Measurements from ENCODE around the gene GLIPR2.
"Not testable (repeated sequence)": the region's sequence is repeated elsewhere in the genome, so short reads cannot be mapped to it uniquely, and the experiment has no call there.

The GLIPR2 gene

DNA sequence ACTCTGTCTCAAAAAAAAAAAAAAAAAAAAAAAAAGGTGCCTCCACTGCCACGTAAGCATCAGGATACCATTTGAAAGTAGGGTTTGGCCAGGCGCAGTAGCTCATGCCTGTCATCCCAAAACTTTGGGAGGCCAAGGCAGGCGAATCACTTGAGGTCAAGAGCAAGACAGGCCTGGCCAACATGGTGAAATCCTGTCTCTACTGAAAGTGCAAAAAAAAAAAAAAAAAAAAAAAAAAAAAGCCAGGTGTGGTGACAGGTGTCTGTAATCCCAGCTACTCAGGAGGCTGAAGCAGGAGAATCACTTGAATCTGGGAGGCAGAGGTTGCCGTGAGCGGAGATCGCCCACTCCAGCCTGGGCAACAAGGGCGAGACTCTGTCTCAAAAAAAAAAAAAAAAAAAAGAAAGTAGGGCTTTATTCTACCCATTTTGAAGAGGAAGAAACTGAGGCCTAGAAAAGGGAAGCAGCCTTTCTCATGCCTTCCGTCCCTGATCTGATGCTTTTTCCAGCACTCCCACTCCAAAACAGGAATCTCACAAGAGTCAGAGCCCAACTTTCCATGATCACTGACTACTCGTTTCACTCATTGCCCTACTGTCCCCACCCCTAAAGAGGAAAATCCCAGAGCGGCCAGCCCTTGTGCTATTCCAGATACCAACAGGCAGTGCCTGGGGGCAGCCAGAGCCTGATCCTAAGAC is 16.4 kb downstream of the GLIPR2 start:
- no peak for TF ChIP-seq ZFX (IDR thresholded peaks at IDR 0.05; ENCODE audit: borderline replicate concordance)
- no peak overlapping the region for H3K27ac ChIP-seq

- H3K27ac ChIP-seq, result no peak overlapping the region
- TF ChIP-seq CTCF (IDR thresholded peaks at IDR 0.05) (no peak), ZFX (IDR thresholded peaks at IDR 0.05; ENCODE audit: borderline replicate concordance) (no peak)
These were observed 17.2 kb downstream of the GLIPR2 start for GRCh38 chr9:36153746-36154145.

DNA sequence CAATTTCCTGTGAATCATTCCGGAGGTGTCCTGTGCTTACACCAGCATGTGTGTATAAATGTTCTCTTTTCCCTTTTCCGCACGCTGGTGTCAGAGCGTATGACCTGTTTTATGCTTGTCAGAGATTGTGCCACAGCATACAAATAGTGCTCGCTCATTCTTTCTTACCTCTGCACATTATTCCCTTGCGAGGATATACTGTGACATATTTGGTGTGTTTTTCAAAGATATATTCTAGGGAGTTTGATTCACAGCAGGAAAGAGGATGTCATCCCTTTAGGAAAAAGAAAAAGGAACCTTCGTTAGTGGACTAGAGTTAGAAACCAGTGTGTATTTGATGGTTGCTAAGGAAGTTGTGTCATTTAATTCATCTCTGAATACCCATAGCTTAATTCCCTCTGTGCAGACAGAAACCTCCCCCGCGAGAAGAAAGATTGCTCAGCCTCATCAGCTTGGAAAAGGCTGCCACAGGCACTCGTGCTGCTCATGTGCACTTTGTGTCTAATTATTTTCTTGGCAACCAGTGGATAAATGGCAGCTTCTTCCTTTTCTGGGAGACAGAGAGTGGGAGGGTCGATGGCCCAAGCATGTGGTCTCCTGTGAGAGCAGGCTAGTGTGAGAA is 17.9 kb downstream of the GLIPR2 start:
- TF ChIP-seq CTCF (IDR thresholded peaks at IDR 0.05) (no peak), ZFX (IDR thresholded peaks at IDR 0.05; ENCODE audit: borderline replicate concordance) (no peak)
- no peak overlapping the region for H3K27ac ChIP-seq

DNA sequence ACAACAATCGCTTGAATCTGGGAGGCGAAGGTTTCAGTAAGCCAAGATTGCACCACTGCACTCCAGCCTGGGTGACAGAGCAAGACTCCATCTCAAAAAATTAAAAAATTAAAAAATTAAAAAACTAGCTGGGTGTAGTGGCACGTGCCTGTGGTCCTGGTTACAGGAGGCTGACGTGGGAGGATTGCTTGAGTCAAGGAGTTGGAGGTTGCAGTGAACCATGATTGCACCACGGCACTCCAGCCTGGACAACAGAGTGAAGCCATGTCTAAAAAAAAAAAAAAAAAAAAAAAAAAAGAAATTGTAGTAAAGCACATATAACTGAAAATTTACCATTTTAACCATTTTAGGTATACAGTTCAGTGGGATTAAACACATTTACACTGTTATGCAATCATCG is 19.6 kb downstream of the GLIPR2 start:
- H3K27ac ChIP-seq, result no peak overlapping the region
- TF ChIP-seq CTCF (IDR thresholded peaks at IDR 0.05), result no peak
- no peak for TF ChIP-seq ZFX (IDR thresholded peaks at IDR 0.05; ENCODE audit: borderline replicate concordance)

GRCh38 chr9:36158122-36158521 is 21.6 kb downstream of the GLIPR2 start:
- H3K27ac ChIP-seq, result no peak overlapping the region
- TF ChIP-seq CTCF (IDR thresholded peaks at IDR 0.05) (no peak), ZFX (IDR thresholded peaks at IDR 0.05; ENCODE audit: borderline replicate concordance) (no peak)

GRCh38 chr9:36158917-36159316 is 22.4 kb downstream of the GLIPR2 start:
- no peak overlapping the region for H3K27ac ChIP-seq
- TF ChIP-seq ZFX (IDR thresholded peaks at IDR 0.05; ENCODE audit: borderline replicate concordance) (no peak), CTCF (IDR thresholded peaks at IDR 0.05) (no peak)

DNA sequence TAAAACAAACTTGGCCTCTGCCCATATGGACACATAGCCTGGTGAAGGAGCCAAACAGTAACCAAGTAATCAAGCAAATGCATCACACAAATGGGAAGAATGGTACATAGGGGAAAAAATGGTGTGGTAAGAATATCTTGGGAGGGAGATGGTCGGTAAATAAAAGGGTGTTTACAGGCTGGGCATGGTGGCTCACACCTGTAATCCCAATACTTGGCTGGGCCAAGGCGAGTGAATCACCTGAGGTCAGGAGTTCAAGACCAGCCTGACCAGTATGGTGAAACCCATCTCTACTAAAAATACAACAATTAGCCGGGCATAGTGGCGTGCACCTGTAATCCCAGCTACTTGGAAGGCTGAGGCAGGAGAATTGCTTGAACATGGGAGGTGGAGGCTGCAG is 23.0 kb downstream of the GLIPR2 start:
- H3K27ac ChIP-seq, result not testable (repeated sequence)

DNA sequence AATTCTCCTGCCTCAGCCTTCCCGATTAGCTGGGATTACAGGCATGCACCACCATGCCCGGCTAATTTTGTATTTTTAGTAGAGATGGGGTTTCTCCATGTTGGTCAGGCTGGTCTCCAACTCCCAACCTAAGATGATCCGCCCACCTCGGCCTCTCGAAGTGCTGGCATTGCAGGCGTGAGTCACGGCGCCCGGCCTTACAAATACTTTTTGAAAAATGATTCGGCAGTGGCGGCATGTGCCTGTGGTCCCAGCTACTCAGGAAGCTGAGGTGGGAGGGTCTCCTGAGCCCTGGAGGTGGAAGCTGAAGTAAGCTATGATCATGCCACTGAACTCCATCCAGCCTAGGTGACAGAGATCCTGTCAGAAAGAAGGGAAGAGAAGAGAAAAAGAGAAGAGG is 23.6 kb downstream of the GLIPR2 start:
- not testable (repeated sequence) for H3K27ac ChIP-seq

- TF ChIP-seq CTCF (IDR thresholded peaks at IDR 0.05), result no peak
- no peak for TF ChIP-seq ZFX (IDR thresholded peaks at IDR 0.05; ENCODE audit: borderline replicate concordance)
- H3K27ac ChIP-seq, result no peak overlapping the region
These were observed 24.7 kb downstream of the GLIPR2 start for GRCh38 chr9:36161187-36161586.

Data from 22Rv1 (cell line).